Caco-2 (cell line): ENCODE results near the gene TCHP. TPM values are rescaled to one million over a fixed set of nuclear protein-coding genes. Genes with fewer than 3 reads are reported as not detected.

Experiments used
- BruUV-seq: library from RNA; stranded (reverse); fragments of 400-500 nt; replicated peaks from 2 replicates; lab custom pipeline; 2021; lab: Mats Ljungman, UMichigan
- CTCF ChIA-PET: fragments of 300-600 bp; sonication (Branson Sonifier 250); formaldehyde crosslinking; loops from one replicate; lab custom pipeline; 2022; ENCODE audit warnings: antibody characterized with exemption; lab: Charles Lee
- POLR2A ChIA-PET: fragments of 300-600 bp; sonication (Branson Sonifier 250); formaldehyde crosslinking; loops from one replicate; lab custom pipeline; 2022; ENCODE audit warnings: antibody characterized with exemption; lab: Charles Lee
- DNase-seq, 2 experiments: peaks; one replicate each; pipeline versions ENCODE4 v3.0.0 to v3.0.0-alpha.2; 2020 to 2022
- H3K27me3 ChIP-seq: replicated peaks from 2 replicates; pipeline ENCODE4 v1.6.0; 2011; ENCODE audit warnings: low read length; ENCODE audit not compliant: control insufficient read depth, insufficient read depth
- H3K36me3 ChIP-seq: 2 replicates; pipeline ENCODE4 v1.5.1; 2011; ENCODE audit warnings: low read length; ENCODE audit not compliant: control insufficient read depth, insufficient read depth
- H3K4me1 ChIP-seq: fragments of 250-450 bp; sonication (Bioruptor Pico); 2 replicates; pipeline ENCODE4 v1.5.1; 2020; ENCODE audit warnings: mild to moderate bottlenecking
- H3K4me3 ChIP-seq: 2 replicates; pipeline ENCODE4 v1.5.1; 2011; ENCODE audit warnings: low read depth, mild to moderate bottlenecking, control low read depth, low read length
- H3K9me3 ChIP-seq: fragments of 250-450 bp; sonication (Bioruptor Pico); 2 replicates; pipeline ENCODE4 v1.5.1; 2020; ENCODE audit warnings: mild to moderate bottlenecking, moderate library complexity
- H3K27ac Mint-ChIP-seq: one replicate; pipeline ENCODE4 v1.8.0; 2022; ENCODE audit warnings: mixed read lengths; ENCODE audit not compliant: unreplicated experiment
- H3K27me3 Mint-ChIP-seq: one replicate; pipeline ENCODE4 v1.8.0; 2022; ENCODE audit warnings: mixed read lengths; ENCODE audit not compliant: insufficient read depth, unreplicated experiment
- H3K36me3 Mint-ChIP-seq: one replicate; pipeline ENCODE4 v1.8.0; 2022; ENCODE audit warnings: mild to moderate bottlenecking, mixed read lengths; ENCODE audit not compliant: insufficient read depth, unreplicated experiment
- H3K4me1 Mint-ChIP-seq: one replicate; pipeline ENCODE4 v1.8.0; 2022; ENCODE audit warnings: low read depth, mixed read lengths; ENCODE audit not compliant: unreplicated experiment
- H3K4me3 Mint-ChIP-seq: one replicate; pipeline ENCODE4 v1.8.0; 2022; ENCODE audit warnings: mild to moderate bottlenecking, moderate library complexity, mixed read lengths; ENCODE audit not compliant: unreplicated experiment
- H3K9me3 Mint-ChIP-seq: one replicate; pipeline ENCODE4 v1.8.0; 2022; ENCODE audit warnings: mixed read lengths; ENCODE audit not compliant: unreplicated experiment
- intact Hi-C: fragments of 100-400 bp; cut with micrococcal nuclease; formaldehyde crosslinking; loops from one replicate; pipeline ENCODE4 v1.10.0; 2022; ENCODE audit not compliant: unreplicated experiment
- total RNA-seq: library from RNA; stranded (reverse); gene quantifications from 2 replicates; pipeline ENCODE4 v1.2.3, GENCODE V29; 2022
- TF ChIP-seq, protein P1 (sequence below), 2 experiments: fragments of 200-600 bp in 1 of 2; IDR thresholded peaks; 1 replicate in 1 of 2; 2 replicates in 1 of 2; pipeline versions ENCODE4 v1.5.1 to v1.8.0; 2011 to 2022; ENCODE audit warnings: antibody characterized with exemption in 1 of 2, control low read depth in 1 of 2, inconsistent platforms in 1 of 2, low read depth in 1 of 2, low read length in 1 of 2, mild to moderate bottlenecking in 1 of 2, moderate library complexity in 1 of 2; ENCODE audit not compliant: insufficient read depth in 1 of 2, severe bottlenecking in 1 of 2, unreplicated experiment in 1 of 2

The TCHP gene
- total RNA-seq, 1 experiment from 2014 or later: 17.7 TPM

DNA sequence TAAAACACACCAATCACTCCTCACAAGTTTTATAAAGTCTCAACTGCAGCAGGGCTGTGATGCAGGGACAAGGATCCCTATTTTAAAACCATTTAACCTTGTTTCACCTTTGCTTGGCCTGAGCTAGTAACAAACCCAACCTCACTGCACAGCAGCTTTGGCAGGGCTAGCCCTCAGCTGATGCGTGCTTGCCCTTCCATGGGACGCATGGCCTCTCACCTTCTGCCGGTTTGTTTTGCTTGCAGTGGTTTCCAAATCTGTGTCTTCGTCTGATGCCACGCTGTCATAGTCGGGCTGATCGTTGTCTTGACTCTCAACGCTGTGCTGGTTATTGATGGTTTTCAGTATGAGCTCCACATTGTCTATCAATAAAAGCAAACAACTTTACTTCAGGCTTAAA is 52.8 kb downstream of the TCHP start:
- intact Hi-C loops: no loop called here

DNA sequence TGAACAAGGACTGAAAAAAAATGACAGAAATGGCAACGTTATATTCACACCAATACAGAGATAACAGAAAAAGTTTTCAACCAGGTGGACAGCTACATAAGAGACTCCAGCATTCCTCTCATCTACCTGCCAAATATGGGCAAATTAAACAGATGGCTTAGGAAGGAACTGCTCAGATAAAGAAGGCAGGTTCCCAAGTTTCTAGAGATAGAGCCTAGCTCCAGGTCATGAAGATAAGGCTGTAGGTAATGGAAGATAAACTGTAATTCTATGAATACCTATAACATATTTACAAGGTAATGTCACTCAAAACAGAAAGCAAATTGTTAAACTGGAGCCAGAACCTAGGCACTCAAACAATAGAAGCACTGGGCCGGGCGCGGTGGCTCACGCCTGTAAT is 53.6 kb downstream of the TCHP start:
- no peak overlapping the region for H3K27ac Mint-ChIP-seq
- no peaks in the 10 kb centered on the region for H3K27me3 Mint-ChIP-seq
- ChIA-PET POLR2A (no interaction called here), CTCF (no interaction called here)
- Histone ChIP-seq H3K9me3 (no peaks in the 10 kb centered on the region), H3K4me1 (no peaks in the 10 kb centered on the region), H3K36me3 (peaks cover 1% of the 10 kb centered on the region; the same call in 1 of the 2 replicates), H3K4me3 (no peak overlapping the region), H3K27me3 (no peaks in the 10 kb centered on the region)
- peaks cover 43% of the 10 kb centered on the region for H3K36me3 Mint-ChIP-seq
- no peak overlapping the region for H3K4me3 Mint-ChIP-seq
- TF ChIP-seq, protein P1, sequence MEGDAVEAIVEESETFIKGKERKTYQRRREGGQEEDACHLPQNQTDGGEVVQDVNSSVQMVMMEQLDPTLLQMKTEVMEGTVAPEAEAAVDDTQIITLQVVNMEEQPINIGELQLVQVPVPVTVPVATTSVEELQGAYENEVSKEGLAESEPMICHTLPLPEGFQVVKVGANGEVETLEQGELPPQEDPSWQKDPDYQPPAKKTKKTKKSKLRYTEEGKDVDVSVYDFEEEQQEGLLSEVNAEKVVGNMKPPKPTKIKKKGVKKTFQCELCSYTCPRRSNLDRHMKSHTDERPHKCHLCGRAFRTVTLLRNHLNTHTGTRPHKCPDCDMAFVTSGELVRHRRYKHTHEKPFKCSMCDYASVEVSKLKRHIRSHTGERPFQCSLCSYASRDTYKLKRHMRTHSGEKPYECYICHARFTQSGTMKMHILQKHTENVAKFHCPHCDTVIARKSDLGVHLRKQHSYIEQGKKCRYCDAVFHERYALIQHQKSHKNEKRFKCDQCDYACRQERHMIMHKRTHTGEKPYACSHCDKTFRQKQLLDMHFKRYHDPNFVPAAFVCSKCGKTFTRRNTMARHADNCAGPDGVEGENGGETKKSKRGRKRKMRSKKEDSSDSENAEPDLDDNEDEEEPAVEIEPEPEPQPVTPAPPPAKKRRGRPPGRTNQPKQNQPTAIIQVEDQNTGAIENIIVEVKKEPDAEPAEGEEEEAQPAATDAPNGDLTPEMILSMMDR (IDR thresholded peaks at IDR 0.05; ENCODE audit: insufficient read depth in 1 of 2, low read depth in 1 of 2, low read length in 1 of 2, severe bottlenecking in 1 of 2, unreplicated experiment in 1 of 2): no peak
- intact Hi-C loops: no loop called here
- H3K9me3 Mint-ChIP-seq: no peaks in the 10 kb centered on the region
- no peaks in the 10 kb centered on the region for H3K4me1 Mint-ChIP-seq
- BruUV-seq: no TSS peak
- DNase-seq: no peak

More for the DNA sequence above, 52.8 kb downstream of the TCHP start:
- peaks cover 1% of the 10 kb centered on the region; the same call in 1 of the 2 replicates for H3K36me3 ChIP-seq
- no peak overlapping the region for H3K4me3 Mint-ChIP-seq
- no peaks in the 10 kb centered on the region for H3K27me3 ChIP-seq
- H3K27me3 Mint-ChIP-seq: no peaks in the 10 kb centered on the region
- H3K4me3 ChIP-seq: no peak overlapping the region
- no peak for DNase-seq
- H3K36me3 Mint-ChIP-seq: peaks cover 43% of the 10 kb centered on the region
- ChIA-PET CTCF (no interaction called here), POLR2A (no interaction called here)
- H3K4me1 Mint-ChIP-seq: no peaks in the 10 kb centered on the region
- no peak overlapping the region for H3K27ac Mint-ChIP-seq
- no peaks in the 10 kb centered on the region for H3K9me3 Mint-ChIP-seq
- no TSS peak for BruUV-seq
- no peaks in the 10 kb centered on the region for H3K9me3 ChIP-seq
- H3K4me1 ChIP-seq: no peaks in the 10 kb centered on the region
- TF ChIP-seq, protein P1 (IDR thresholded peaks at IDR 0.05; ENCODE audit: insufficient read depth in 1 of 2, low read depth in 1 of 2, low read length in 1 of 2, severe bottlenecking in 1 of 2, unreplicated experiment in 1 of 2): no peak

DNA sequence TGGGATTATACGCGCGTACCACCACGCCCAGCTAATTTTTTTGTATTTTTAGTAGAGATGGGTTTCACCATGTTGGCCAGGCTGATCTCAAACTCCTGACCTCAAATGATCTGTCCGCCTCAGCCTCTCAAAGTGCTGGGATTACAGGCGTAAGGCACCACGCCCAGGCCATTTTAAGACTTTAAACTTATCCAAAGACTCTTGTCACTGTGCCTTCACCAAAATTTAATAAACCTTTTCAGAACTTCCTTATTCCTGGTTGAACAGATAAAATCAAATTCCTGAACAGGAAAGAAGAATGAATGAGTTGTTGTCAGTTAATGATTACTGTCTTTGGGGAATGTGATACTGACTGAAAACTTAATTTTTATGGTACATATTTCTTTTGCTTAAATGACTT is 58.3 kb downstream of the TCHP start:
- no peak overlapping the region for H3K4me3 ChIP-seq
- Mint-ChIP-seq H3K9me3 (no peaks in the 10 kb centered on the region), H3K27me3 (no peaks in the 10 kb centered on the region), H3K36me3 (peaks cover 11% of the 10 kb centered on the region), H3K4me3 (no peak overlapping the region), H3K27ac (no peak overlapping the region), H3K4me1 (no peaks in the 10 kb centered on the region)
- no peaks in the 10 kb centered on the region; the same call in 1 of the 2 replicates for H3K36me3 ChIP-seq
- no peaks in the 10 kb centered on the region for H3K9me3 ChIP-seq
- TF ChIP-seq, protein P1 (IDR thresholded peaks at IDR 0.05; ENCODE audit: insufficient read depth in 1 of 2, low read depth in 1 of 2, low read length in 1 of 2, severe bottlenecking in 1 of 2, unreplicated experiment in 1 of 2): no peak
- no TSS peak for BruUV-seq
- no peaks in the 10 kb centered on the region for H3K27me3 ChIP-seq
- DNase-seq: no peak
- no peaks in the 10 kb centered on the region for H3K4me1 ChIP-seq
- intact Hi-C loops: no loop called here
- POLR2A ChIA-PET: no interaction called here
- CTCF ChIA-PET: no interaction called here
